Testis (tissue), 2 donors: ENCODE results near the gene C6orf132.

Source experiments
- POLR2A ChIP-seq: fragments of 450-650 bp; IDR thresholded peaks from one replicate; pipeline ENCODE4 v1.6.1; 2017; ENCODE audit warnings: antibody characterized with exemption, mild to moderate bottlenecking, moderate library complexity
- TF ChIP-seq, protein P1 (sequence below), 3 experiments: fragments of 450-650 bp in 2 of 3; fragments of 200-600 bp in 1 of 3; sonication (generic) in 1 of 3; IDR thresholded peaks; one replicate each; pipeline ENCODE4 v1.5.1; 2016 to 2019; ENCODE audit warnings: antibody characterized with exemption in 3 of 3, mild to moderate bottlenecking in 2 of 3, moderate library complexity in 1 of 3

DNA sequence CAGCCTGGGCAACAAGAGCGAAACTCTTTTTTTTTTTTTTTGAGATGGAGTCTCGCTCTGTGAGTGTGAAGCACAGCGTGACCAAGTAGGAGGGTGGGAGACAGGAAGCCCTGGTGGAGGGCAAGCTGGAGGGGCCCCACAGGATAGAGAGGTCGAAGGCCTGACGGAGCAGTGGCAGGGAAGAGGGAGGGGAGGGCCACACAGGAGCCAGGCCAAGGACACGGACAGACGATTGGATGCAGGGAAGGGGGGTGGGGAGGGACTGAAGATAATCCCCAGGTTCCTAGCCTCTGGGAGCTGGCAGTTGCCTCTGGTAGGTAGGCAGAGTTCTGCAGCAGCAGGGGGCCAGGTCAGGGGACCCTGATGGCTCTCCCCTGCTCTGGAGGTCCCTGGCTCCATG lies 20.0 kb upstream of the C6orf132 start:
- TF ChIP-seq, protein P1, sequence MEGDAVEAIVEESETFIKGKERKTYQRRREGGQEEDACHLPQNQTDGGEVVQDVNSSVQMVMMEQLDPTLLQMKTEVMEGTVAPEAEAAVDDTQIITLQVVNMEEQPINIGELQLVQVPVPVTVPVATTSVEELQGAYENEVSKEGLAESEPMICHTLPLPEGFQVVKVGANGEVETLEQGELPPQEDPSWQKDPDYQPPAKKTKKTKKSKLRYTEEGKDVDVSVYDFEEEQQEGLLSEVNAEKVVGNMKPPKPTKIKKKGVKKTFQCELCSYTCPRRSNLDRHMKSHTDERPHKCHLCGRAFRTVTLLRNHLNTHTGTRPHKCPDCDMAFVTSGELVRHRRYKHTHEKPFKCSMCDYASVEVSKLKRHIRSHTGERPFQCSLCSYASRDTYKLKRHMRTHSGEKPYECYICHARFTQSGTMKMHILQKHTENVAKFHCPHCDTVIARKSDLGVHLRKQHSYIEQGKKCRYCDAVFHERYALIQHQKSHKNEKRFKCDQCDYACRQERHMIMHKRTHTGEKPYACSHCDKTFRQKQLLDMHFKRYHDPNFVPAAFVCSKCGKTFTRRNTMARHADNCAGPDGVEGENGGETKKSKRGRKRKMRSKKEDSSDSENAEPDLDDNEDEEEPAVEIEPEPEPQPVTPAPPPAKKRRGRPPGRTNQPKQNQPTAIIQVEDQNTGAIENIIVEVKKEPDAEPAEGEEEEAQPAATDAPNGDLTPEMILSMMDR (IDR thresholded peaks at IDR 0.05): no peak
- TF ChIP-seq POLR2A: no peak
